Epithelial cell of esophagus (primary cell): ENCODE data around the gene SLC19A1.
"Not testable (repeated sequence)": the region's sequence is repeated elsewhere in the genome, so short reads cannot be mapped to it uniquely, and the experiment has no call there.

Source experiments
- DNase-seq: peaks from one replicate; pipeline ENCODE4 v3.0.0; 2010; ENCODE audit warnings: low read depth
- H3K4me3 ChIP-seq: 2 replicates; pipeline ENCODE4 v1.5.1; 2011; ENCODE audit warnings: mild to moderate bottlenecking, low read length, control low read depth
- CTCF ChIP-seq: IDR thresholded peaks from 2 replicates; pipeline ENCODE4 v1.5.1; 2011; ENCODE audit warnings: low read depth, mild to moderate bottlenecking, low read length, control low read depth, inconsistent platforms; ENCODE audit not compliant: insufficient read depth; ENCODE audit errors: missing control alignments

The SLC19A1 gene

GRCh38 chr21:45572783-45573451 lies 30.7 kb upstream of the SLC19A1 start:
- no peak for TF ChIP-seq CTCF
- H3K4me3 ChIP-seq = no peak overlapping the region
- no peak for DNase-seq

GRCh38 chr21:45572231-45572630 lies 30.0 kb upstream of the SLC19A1 start:
- no peak for DNase-seq
- no peak for TF ChIP-seq CTCF
- H3K4me3 ChIP-seq = no peak overlapping the region

GRCh38 chr21:45571641-45572040 lies 29.4 kb upstream of the SLC19A1 start:
- DNase-seq = no peak
- H3K4me3 ChIP-seq = no peak overlapping the region
- no peak for TF ChIP-seq CTCF

- H3K4me3 ChIP-seq = no peak overlapping the region
- DNase-seq = no peak
- no peak for TF ChIP-seq CTCF
Observed at GRCh38 chr21:45570826-45571601, 28.8 kb upstream of the SLC19A1 start.

GRCh38 chr21:45570071-45570470 lies 27.8 kb upstream of the SLC19A1 start:
- no peak overlapping the region for H3K4me3 ChIP-seq
- no peak for TF ChIP-seq CTCF

GRCh38 chr21:45568383-45568782 lies 26.1 kb upstream of the SLC19A1 start:
- no peak for DNase-seq
- H3K4me3 ChIP-seq = no peak overlapping the region
- TF ChIP-seq CTCF = no peak

More at GRCh38 chr21:45570071-45570470, 27.8 kb upstream of the SLC19A1 start:
- no peak for DNase-seq

GRCh38 chr21:45564137-45564536 lies 21.9 kb upstream of the SLC19A1 start:
- DNase-seq, H3K4me3 ChIP-seq: not testable (repeated sequence)
